ENCODE data around the gene GPR142. TPM values are rescaled to one million over a fixed set of nuclear protein-coding genes. Genes with fewer than 3 reads are reported as not detected.
"Not testable (repeated sequence)": the region's sequence is repeated elsewhere in the genome, so short reads cannot be mapped to it uniquely, and the experiment has no call there.

The GPR142 gene
- total RNA-seq, 1 experiment from 2014 or later, result not detected

DNA sequence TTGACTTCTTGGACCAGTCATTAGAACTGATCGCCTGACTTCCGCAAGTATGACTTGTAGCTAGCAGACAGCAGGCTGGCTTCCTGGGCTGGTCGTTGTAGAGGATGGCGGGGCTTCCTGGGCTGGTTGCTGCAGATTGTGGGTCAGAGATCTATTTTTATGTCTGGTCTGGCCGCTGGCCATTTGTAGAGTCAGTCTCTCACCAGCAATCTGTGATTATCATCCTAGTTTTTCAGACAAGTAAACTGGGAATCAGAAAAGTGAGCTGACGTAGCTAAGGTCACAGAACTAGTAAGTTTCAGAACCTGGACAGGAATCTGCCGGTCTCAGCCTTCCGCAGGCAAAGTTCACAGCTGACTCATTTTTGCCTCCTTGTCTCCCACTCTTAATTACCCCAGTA, 19.1 kb downstream of the GPR142 start:
- no peak for DNase-seq (ENCODE audit: low read depth)
- in situ Hi-C loops (cut with HindIII; ENCODE audit: low pct_unique_long_range_greater_than_20kb, low sequenced_read_pairs), result no loop called here

DNA sequence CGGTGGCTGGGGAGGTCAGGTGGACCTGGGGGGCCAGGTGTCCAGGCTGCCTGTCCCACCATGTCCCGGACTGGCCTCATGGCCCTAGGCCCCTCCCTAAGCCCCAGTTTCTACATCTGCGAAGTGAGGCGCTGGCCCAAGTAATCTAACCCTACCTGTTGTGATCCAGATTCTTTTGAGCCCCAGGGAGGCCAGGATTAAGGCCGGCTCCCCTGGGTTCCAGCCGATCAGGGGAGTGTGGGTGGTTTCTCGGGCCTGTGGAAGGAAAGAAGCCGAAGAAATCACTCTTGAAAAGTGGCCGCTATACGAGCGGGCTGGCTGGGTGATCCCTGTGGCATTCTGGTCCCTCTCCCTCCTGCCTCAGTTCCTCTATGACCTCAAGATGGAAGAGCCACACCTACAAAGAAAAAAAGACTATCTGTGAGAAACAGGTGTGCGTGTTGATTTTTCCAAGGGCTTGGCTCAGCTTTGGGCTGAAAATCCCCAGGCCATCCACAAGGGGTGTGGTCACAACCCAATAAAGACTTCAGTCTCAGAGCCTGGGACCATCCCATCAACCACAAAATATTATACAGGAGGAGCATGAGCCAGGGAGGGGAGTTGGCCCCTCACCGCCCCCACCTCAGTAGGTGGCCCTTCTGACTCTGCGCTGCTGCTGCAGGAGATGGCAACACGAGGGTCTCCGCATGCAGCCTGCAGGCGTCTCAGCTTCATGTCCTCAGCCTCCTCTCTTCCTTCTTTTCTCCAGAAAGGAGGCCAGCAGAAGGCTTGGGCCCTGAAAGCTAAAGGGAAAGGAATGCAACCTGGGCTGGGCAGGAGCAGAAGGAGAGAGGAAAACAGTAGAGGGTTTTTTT, 20.3 kb downstream of the GPR142 start:
- DNase-seq (ENCODE audit: low read depth), result no peak
- in situ Hi-C loops (cut with HindIII; ENCODE audit: low pct_unique_long_range_greater_than_20kb, low sequenced_read_pairs), result no loop called here

DNA sequence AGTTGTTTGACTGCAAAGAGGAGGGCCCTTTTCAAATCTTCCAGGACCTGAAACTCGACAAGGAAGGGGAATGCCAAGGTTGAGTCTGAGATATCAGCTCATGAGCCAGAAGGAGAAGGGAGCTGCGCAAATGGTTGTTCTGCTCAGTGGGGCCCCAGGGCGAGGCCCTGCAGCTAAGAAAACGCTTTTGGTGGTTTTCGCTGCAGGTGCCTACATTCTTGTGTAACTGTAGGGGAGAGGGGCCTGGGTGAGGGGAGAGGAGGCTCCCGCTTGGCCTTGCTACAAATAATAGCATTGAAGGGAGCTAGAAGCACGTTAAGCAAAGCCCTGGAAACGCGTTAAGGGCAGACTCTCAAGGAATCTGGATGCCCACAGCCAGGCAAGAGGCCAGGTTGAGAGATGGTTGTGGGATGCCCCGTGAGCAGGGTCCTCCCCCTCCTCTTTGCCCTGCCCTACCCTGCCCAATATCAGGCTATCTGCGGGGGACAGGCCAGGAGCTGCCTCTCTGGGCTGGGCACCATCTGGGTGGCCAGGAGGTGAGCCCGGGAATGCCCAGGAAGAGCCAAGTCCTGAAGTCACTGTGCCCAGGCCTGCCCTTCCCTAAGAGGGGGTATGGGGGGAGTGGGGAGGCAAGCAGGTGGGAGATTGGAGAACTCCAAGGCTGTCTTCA, 21.9 kb downstream of the GPR142 start:
- no peak for DNase-seq (ENCODE audit: low read depth)
- in situ Hi-C loops (cut with HindIII; ENCODE audit: low pct_unique_long_range_greater_than_20kb, low sequenced_read_pairs), result no loop called here

DNA sequence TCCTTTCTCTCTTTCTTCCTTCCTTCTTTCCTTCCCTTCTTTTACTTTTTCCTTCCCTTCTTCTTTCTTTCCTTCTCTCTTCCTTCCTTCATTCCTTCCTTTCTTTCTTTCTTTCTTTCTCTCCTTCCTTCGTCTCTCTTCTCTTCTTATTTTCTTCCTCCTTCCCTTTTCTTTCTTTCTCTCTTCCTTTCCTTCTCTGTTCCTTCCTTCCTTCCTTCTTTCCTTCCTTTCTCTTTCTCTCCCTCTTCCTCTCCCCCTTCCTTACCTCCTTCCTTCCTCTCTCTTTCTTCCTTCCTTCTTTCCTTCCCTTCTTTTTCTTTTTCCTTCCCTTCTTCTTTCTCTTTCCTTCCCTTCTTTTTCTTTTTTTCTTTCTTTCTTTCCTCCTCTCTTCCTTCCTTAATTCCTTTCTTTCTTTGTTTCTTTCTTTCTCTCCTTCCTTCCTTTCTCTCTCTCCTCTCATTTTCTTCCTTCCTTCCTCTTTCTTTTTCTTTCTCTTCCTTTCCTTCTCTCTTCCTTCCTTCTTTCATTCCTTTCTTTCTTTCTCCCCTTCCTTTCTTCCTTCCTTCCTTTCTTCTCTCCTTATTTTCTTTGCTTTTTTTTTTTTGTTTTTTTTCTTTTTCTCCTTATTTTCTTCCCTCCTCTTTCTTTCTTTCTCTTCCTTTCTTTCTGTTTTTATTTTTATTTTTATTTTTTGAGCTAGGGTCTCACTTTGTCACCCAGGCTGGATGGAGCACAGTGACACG, 22.8 kb downstream of the GPR142 start:
- no peak for DNase-seq (ENCODE audit: low read depth)
- in situ Hi-C loops (cut with HindIII; ENCODE audit: low pct_unique_long_range_greater_than_20kb, low sequenced_read_pairs), result no loop called here

DNA sequence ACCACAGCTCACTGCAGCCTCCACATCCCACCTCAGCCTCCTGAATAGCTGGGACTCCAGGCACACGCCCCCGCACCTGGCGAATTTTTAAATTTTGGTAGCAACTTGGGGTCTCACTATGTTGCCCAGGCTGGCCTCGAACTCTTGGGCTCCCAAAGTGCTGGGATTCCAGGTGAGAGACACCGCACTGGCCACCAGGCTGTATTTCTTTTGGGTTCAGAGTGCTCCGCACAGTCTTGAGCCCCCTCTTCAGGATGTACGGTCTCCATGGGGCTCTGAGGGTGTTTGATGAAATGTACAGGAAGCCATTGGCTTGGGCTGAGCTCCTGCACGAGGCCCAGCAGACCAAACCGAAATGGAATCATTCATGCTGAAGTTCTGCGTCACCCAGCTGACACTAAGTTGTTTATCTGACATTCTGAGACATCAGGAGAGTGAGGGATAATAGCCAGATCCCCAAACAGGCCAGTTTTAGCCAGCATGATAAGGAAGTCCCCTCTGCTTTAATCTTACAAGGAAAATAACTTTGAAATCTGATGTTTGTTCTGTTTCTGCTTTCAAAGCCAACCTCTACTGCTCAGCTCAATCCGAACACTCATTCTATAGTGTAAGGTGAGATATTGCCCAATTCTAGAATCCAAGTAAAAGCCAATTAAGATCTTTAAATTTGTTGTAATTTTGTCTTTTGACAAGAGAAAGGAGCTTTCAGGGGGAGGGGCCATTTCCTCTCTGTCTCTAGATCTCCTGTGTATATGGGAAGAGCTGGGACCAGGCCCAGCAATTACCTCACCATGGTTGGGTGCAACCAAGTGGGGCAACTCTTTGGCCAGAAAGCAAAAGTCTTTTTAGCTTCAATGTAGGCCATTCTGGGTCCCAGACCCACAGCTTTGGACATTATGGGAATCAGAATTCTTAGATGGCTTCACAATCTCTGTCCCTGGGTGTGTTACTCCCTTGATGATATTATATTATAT, 23.7 kb downstream of the GPR142 start:
- in situ Hi-C loops (cut with HindIII; ENCODE audit: low pct_unique_long_range_greater_than_20kb, low sequenced_read_pairs), result no loop called here
- DNase-seq (ENCODE audit: low read depth), result no peak

DNA sequence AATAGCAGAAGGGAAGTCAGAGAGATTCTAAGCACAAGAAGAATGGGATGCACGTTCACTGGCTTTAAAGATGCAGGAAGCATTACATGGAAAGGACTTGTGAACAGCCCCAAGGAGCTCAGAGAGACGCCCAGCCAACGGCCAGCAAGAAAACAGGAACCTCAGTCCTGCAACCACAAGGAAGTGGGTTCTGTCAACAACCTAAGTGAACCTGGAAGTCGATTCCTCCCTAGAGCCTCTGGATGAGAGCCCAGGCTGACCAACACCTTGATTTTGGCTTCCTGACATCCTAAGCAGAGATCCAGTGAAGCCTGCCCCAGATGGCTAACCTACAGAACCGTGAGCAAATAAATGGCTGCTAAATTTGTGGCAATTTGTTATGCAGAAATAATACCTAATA, 24.5 kb downstream of the GPR142 start:
- in situ Hi-C loops (cut with HindIII; ENCODE audit: low pct_unique_long_range_greater_than_20kb, low sequenced_read_pairs), result no loop called here
- DNase-seq (ENCODE audit: low read depth), result no peak

DNA sequence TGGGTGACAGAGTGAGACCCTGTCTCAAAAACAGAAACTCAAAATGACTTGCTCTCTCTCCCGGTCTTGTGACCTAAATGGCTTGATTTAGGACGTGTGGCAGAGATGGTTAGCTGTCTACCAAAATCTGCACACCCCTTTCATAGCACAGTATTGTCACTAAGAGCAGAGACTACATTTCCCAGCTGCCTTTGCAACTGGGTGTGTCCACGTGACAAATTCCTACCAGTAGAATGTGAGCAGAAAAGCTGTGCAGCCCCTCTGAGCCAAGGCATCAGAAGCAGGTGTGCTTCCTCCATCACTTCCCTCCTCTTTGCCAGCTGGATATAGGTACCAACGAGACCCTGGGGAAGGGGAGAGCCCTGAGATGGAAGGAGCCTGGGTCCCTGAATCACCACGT, 25.5 kb downstream of the GPR142 start:
- no peak for DNase-seq (ENCODE audit: low read depth)
- in situ Hi-C loops (cut with HindIII; ENCODE audit: low pct_unique_long_range_greater_than_20kb, low sequenced_read_pairs), result no loop called here

DNA sequence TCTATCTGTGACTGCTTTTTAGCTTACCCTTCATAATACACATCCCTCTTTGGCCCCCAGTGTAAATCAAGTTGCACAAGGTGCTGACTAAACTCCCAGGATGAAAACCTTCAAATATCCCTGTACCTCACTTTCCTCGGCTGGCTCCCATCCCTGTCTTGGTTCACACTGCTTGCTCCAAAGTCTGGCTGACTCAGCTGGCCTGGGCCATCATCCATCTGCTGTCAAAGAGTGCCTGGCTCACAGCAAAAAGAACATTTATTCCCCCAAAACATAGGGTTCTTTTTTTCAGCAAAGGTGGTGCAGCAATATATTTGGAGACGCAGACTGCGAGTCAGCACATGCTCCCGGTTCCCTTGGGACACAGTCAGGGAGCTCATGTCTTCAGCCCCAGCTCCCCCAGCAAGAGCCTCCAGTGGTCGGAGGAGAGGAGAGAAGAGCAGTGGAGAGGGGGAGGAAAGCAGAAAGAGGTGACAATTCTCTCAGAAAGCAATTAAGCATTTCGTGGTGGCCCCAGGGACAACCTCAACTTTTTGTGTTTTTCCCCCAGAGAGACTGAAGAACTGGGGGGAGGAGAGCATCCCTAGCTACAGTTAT, 26.1 kb downstream of the GPR142 start:
- DNase-seq (ENCODE audit: low read depth), result no peak
- in situ Hi-C loops (cut with HindIII; ENCODE audit: low pct_unique_long_range_greater_than_20kb, low sequenced_read_pairs), result no loop called here

DNA sequence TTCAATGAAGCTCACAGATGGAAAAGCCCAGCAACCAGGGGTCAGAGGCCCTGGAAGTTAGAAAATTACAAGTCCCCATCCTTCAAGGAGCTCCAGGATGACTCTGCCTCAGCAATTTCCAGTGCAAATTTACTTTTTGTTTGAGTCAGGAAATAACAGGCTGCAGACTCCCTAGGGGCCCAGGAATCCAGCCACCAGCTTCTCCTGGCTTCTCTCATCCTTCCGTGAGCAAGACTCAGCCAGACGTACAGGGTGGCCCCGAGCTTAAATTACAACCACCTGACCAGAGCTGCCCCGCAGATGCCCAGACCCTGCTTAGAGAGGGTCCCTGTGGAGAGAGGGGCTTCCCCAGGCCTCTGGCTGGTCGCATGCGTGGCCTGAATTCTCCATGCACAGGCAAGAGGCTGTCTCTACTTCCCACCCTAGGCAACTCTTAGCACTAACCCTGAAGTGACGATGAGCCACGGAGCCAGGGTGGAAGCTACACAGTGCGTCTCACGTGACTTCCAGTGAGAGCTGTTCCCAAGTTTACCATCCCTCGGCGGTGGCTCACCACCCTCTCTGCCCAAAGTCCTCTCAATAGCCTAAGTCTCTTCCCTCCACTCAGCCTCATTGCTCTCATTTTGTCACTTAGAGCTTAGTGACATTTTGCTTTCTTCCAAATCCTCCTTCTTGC, 27.1 kb downstream of the GPR142 start:
- DNase-seq (ENCODE audit: low read depth), result no peak
- in situ Hi-C loops (cut with HindIII; ENCODE audit: low pct_unique_long_range_greater_than_20kb, low sequenced_read_pairs), result no loop called here

DNA sequence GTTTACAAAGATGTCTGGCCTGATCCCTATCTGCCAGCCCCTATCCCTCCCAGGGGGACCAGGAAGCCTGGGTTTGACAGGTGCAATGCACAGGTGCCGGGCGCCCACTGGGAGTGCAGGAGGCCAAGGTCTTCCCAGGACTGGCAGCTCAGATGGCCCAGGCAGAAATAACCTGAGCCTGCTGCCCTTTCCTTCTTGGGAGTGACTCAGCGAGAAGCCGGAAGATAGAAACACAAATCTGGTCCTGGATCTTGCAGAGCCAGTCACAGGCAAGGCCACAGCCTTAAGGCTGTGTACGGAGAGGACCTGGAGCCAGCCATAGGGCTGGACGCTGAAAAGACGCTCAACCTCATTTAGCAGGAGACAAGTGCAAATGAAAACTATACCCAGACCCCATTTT, 27.7 kb downstream of the GPR142 start:
- in situ Hi-C loops (cut with HindIII; ENCODE audit: low pct_unique_long_range_greater_than_20kb, low sequenced_read_pairs), result no loop called here
- DNase-seq (ENCODE audit: low read depth), result no peak

DNA sequence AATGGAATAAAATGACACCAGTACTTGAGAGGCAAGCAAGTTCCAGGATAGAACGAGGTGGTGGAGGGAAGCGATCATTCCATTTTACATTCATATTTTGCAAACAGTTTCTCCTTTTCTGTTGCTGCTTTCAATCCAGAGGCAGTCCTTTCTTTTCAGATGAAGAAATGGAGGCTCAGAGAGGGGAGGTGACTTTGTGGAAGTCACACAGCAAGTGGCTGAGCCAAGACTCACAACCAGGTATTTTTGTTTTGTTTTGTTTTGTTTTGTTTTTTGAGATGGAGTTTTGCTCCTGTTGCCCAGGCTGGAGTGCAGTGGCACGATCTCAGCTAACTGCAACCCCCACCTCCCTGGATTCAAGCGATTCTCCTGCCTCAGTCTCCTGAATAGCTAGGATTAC, 29.3 kb downstream of the GPR142 start:
- no peak for DNase-seq (ENCODE audit: low read depth)
- in situ Hi-C loops (cut with HindIII; ENCODE audit: low pct_unique_long_range_greater_than_20kb, low sequenced_read_pairs), result no loop called here

DNA sequence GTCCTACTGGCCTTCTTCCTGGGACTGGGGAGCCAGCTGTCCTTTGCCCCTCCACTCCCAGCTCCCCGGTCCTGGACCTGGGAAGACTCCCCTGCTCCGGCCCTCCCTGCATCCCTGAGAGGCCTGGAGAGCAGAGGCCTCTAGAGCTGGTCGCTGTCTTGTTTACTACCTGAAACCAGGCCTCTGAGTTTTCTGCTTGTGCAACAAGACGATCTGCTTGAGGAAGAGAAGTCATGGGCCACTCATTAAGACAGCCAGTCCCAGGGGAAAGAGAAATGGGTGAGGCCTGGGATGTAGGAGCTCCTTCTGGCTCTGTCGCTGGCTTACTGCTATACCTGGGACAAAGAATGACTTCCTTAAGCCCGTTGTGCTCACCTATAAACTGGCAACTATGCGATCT, 34.7 kb downstream of the GPR142 start:
- in situ Hi-C loops (cut with HindIII; ENCODE audit: low pct_unique_long_range_greater_than_20kb, low sequenced_read_pairs), result no loop called here
- no peak for DNase-seq (ENCODE audit: low read depth)

DNA sequence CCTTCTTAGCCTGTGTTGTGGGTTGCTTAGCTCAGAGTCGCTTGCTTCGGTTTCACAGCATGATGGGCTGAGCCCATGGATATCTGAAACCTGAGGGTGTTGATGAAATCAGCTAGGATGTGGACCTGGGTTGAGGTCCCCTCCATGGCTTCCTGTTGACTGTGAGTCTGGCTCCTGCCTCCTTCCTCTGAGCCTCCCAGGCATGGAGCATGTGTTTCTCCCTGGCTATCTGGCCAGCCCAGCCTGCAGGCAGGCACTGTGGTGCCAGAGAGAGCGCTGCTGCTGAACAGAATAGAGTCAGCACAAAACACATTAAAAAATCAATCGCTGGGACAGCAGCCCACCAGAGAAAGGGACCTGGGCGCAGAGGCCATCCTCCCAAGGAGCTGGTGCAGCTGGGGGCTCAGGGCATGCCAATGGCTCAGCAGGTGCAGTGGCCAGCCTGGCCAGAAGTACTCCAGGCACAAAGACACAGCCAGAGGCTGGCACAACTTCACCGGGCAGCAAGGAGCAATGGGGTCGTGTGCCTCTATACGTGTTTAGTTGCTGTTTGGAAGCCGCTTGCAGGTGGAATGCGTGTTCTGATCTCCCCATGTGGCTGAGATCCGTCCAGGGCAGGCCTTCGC, 36.3 kb downstream of the GPR142 start:
- DNase-seq (ENCODE audit: low read depth), result no peak
- in situ Hi-C loops (cut with HindIII; ENCODE audit: low pct_unique_long_range_greater_than_20kb, low sequenced_read_pairs), result no loop called here

DNA sequence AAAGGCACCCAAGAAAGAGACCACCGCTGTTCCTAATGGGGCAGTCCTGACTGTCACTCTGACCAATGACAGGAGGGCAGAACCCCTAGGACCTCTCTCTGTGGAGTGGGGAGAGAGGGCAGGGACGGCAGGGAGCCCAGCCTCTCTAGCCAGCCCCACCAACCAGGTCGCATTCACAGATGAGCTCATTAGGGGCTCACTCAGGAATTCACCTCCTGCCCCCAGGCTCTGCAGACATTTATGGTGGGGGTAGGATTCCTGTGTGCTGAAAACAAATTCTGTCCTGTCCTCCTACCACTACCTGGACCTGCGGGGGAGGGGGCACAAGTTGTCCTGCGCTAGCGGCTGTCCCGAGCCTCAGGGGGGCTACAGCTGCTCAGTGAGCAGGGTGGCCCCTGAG, 36.9 kb downstream of the GPR142 start:
- DNase-seq (ENCODE audit: low read depth), result no peak
- in situ Hi-C loops (cut with HindIII; ENCODE audit: low pct_unique_long_range_greater_than_20kb, low sequenced_read_pairs), result no loop called here

DNA sequence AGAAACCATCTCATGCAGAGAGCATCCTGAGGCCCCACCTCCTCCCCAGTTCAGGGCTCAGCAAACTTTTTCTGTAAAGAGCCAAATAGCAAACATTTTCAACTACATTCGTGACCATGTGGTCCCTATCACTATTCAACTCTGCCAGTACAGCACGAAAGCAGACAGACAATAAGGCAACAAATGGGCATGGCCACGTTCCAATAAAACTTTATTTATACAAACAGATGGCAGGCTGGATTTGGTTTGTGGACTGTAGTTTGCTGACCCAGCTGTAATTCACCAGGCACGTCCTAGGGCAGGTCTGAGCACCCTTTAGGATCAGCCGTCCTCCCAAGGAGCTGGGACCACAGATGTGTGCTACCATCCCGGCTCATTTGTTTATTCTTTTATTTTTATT, 37.5 kb downstream of the GPR142 start:
- no peak for DNase-seq (ENCODE audit: low read depth)
- in situ Hi-C loops (cut with HindIII; ENCODE audit: low pct_unique_long_range_greater_than_20kb, low sequenced_read_pairs), result no loop called here

DNA sequence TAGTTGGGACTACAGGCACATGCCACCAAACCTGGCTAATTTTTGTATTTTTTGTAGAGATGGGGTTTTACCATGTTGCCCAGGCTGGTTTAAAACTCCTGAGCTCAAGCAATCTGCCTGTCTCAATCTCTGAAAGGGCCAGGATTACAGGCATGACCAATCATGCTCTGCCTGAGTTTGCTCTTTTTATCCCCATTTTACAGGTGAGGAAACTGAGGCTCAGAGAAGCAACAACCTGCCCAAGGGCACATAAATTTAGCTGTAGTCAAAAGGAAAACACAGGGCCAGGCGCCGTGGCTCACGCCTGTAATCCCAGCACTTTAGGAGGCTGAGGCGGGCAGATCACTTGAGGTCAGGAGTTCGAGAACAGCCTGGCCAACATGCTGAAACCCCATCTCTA, 38.0 kb downstream of the GPR142 start:
- in situ Hi-C loops (cut with HindIII; ENCODE audit: low pct_unique_long_range_greater_than_20kb, low sequenced_read_pairs); DNase-seq (ENCODE audit: low read depth): not testable (repeated sequence)

DNA sequence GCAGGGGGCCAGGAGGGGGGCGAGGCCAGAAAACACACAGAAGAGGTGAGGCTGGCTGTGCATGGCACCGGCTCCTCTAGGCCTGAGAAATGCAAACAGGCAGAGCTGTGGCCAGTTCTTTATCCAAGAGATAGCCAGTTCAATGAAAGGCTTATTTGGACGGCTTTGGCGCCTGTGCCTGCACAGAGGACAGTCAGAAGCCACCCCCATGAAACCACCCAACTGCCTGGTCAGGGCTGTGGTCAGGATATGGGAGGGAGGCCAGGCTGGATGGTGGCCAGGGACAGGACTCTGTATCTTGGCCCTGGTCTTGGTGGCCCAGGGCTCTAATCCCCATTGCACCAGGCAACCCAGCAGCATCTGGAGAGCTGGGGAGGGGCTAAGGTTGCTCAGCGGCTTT, 40.1 kb downstream of the GPR142 start:
- no peak for DNase-seq (ENCODE audit: low read depth)
- in situ Hi-C loops (cut with HindIII; ENCODE audit: low pct_unique_long_range_greater_than_20kb, low sequenced_read_pairs), result no loop called here

Data from Caki2 (cell line).